SJCRH30 (cell line): ENCODE measurements around the gene CYTH2. TPM values are rescaled to one million over a fixed set of nuclear protein-coding genes. Genes with fewer than 3 reads are reported as not detected.
A peak's percentile ranks its signal among the peaks of the same experiment; 100 is the strongest.

ENCODE experiments used
- DNase-seq, 2 experiments: peaks; one replicate each; pipeline ENCODE4 v3.0.0-alpha.2; 2015 to 2020
- H3K27ac ChIP-seq: fragments of 250-450 bp; sonication (Bioruptor Pico); 2 replicates; pipeline ENCODE4 v1.5.1; 2020; ENCODE audit warnings: mild to moderate bottlenecking, moderate library complexity
- H3K27me3 ChIP-seq: fragments of 250-450 bp; sonication (Bioruptor Pico); 2 replicates; pipeline ENCODE4 v1.5.1; 2020; ENCODE audit warnings: mild to moderate bottlenecking, moderate library complexity
- H3K36me3 ChIP-seq: fragments of 250-450 bp; sonication (Bioruptor Pico); 2 replicates; pipeline ENCODE4 v1.5.1; 2020; ENCODE audit warnings: mild to moderate bottlenecking, moderate library complexity
- H3K4me1 ChIP-seq: fragments of 250-450 bp; sonication (Bioruptor Pico); 2 replicates; pipeline ENCODE4 v1.5.1; 2020; ENCODE audit warnings: mild to moderate bottlenecking, moderate library complexity
- H3K4me3 ChIP-seq: fragments of 250-450 bp; sonication (Bioruptor Pico); 2 replicates; pipeline ENCODE4 v1.5.1; 2020; ENCODE audit warnings: mild to moderate bottlenecking, moderate library complexity
- H3K9me3 ChIP-seq: fragments of 250-450 bp; sonication (Bioruptor Pico); replicated peaks from 2 replicates; pipeline ENCODE4 v1.5.1; 2020; ENCODE audit warnings: mild to moderate bottlenecking, moderate library complexity
- total RNA-seq: library from RNA; depleted of rRNA; stranded (reverse); fragments of >200 nt; shearing (Covaris generic); gene quantifications from 2 replicates; pipeline ENCODE4 v1.2.3, GENCODE V29; 2014

CYTH2 gene
- total RNA-seq, 1 experiment from 2014 or later: 29.0 TPM

GRCh38 chr19:48502350-48503018, 33.3 kb downstream of the CYTH2 start:
- DNase-seq: no peak
- Histone ChIP-seq H3K36me3 (no peaks in the 10 kb centered on the region), H3K4me3 (no peak overlapping the region), H3K4me1 (no peaks in the 10 kb centered on the region), H3K27ac (no peak overlapping the region), H3K9me3 (no peaks in the 10 kb centered on the region), H3K27me3 (peaks cover 26% of the 10 kb centered on the region)

DNA sequence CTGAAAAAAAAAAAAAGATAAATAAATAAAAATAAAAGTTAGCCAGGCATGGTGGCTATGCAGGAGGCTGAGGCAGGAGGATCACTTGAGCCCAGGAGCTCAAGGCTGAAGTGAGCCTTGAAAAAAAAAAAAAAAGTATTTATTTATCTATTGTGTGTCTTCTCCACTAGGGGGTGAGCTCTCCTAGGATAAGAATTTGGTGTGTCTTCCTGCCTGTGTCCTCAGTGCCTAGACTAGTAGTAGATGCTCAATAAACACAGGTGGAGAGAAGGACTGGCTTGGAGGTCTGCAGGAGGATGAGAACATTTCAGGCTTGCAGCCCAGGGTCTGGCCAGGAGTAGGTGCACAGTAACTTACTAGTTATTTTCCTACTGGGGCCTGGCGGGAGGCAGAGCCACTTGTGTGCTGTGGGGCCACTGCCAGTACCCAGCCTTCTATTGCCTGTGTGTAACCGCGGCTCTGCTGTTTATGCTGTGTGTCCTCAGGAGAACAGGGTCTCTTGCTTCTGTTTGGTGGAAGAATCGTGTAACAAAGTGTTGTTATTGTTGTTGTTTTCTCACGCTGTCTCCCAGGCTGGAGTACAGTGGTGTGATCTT, 37.1 kb downstream of the CYTH2 start:
- Histone ChIP-seq H3K4me3 (no peak overlapping the region), H3K36me3 (no peaks in the 10 kb centered on the region), H3K27me3 (no peaks in the 10 kb centered on the region), H3K9me3 (no peaks in the 10 kb centered on the region), H3K27ac (no peak overlapping the region), H3K4me1 (no peaks in the 10 kb centered on the region)
- peak in 1 of 2 experiments; percentile 60 for DNase-seq

- Histone ChIP-seq H3K36me3 (no peaks in the 10 kb centered on the region), H3K4me1 (no peaks in the 10 kb centered on the region), H3K27me3 (no peaks in the 10 kb centered on the region), H3K4me3 (no peak overlapping the region), H3K9me3 (no peaks in the 10 kb centered on the region), H3K27ac (no peak overlapping the region)
- no peak for DNase-seq
Observed at GRCh38 chr19:48507911-48508439, 38.8 kb downstream of the CYTH2 start.

GRCh38 chr19:48508729-48509411, 39.7 kb downstream of the CYTH2 start:
- DNase-seq: no peak
- no peaks in the 10 kb centered on the region for H3K9me3 ChIP-seq
- H3K27ac ChIP-seq: no peak overlapping the region
- H3K4me1 ChIP-seq: no peaks in the 10 kb centered on the region
- H3K36me3 ChIP-seq: no peaks in the 10 kb centered on the region
- H3K27me3 ChIP-seq: no peaks in the 10 kb centered on the region
- H3K4me3 ChIP-seq: no peak overlapping the region

GRCh38 chr19:48509467-48510194, 40.5 kb downstream of the CYTH2 start:
- no peak for DNase-seq
- no peaks in the 10 kb centered on the region for H3K9me3 ChIP-seq
- H3K27me3 ChIP-seq: no peaks in the 10 kb centered on the region

DNA sequence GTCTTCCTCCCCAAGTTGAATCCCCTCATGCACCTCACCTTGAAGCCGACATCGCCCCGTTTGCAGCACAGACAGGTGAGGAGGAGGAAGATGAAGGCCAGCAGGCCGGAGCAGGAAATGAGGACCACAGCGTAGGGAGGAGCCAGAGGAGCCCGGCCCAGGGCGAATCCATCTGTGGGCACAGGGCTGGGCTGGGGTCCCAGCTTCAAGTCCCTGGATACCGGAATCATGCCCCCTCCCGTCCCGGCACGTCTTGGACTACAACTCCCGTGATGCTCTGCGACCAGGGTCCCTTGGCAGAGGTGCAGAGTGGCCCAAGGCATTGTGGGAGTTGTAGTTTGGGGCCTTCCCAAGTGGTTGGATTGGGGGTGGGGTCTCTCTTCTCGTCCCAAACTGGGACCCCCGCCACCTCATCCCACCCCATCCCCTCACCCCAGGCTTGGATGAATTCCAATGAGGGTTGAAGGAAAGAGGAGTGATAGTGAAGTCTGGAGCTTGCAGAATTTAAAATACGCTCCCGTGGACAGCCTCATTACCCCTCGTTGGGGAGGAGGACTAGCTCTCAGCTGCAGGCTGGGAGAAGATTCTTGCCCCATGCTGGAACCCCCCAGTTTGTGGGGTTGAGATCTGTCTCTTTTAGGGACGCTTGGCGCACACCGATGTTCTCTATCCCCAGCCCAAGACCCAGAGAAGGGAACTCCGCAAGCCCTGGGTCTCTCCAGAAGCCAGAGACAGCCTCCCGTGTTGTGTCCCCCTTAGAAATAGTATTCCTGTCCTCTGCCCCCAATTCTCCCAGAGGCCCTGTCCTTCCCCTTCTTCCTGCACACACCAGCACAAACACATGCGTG, 41.5 kb downstream of the CYTH2 start:
- Histone ChIP-seq H3K4me1 (no peaks in the 10 kb centered on the region), H3K4me3 (no peak overlapping the region), H3K27ac (no peak overlapping the region), H3K9me3 (no peaks in the 10 kb centered on the region), H3K27me3 (no peaks in the 10 kb centered on the region), H3K36me3 (no peaks in the 10 kb centered on the region)
- peak; percentile 49 to 67 for DNase-seq

More at GRCh38 chr19:48509467-48510194, 40.5 kb downstream of the CYTH2 start:
- Histone ChIP-seq H3K27ac (no peak overlapping the region), H3K36me3 (no peaks in the 10 kb centered on the region), H3K4me1 (no peaks in the 10 kb centered on the region), H3K4me3 (no peak overlapping the region)

DNA sequence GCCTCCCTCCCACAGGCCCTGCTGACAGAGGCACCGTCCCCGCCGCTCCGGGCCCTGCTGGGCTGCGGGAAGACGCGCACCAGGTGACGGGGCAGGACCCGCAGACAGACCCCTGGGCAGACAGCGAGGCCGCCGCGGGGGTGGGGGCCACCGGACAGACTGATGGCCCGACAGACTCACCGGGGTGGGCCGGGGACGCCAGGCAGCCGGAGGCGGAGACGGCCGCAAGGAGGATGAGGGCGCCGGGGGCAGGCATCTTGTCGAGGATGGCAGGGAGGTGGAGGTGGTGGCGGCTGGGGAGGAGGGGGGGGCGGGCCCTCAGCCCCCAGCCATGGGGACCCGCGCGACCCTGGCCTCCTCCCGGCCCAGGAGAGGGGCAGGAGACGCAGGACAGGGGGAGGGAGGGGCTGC, 42.2 kb downstream of the CYTH2 start:
- Histone ChIP-seq H3K27ac (no peak overlapping the region), H3K9me3 (no peaks in the 10 kb centered on the region), H3K27me3 (no peaks in the 10 kb centered on the region), H3K4me3 (no peak overlapping the region), H3K36me3 (no peaks in the 10 kb centered on the region), H3K4me1 (no peaks in the 10 kb centered on the region)
- no peak for DNase-seq

- Histone ChIP-seq H3K4me1 (no peaks in the 10 kb centered on the region), H3K9me3 (no peaks in the 10 kb centered on the region), H3K36me3 (no peaks in the 10 kb centered on the region), H3K27ac (no peak within 1 kb of the TSS), H3K27me3 (no peaks in the 10 kb centered on the region), H3K4me3 (no peak within 1 kb of the TSS)
- DNase-seq: peak; percentile 51 to 59
Observed at GRCh38 chr19:48511800-48512503, 42.8 kb downstream of the CYTH2 start, which contains the start of gene LMTK3. TSS of gene LMTK3 (minus strand) at chr19:48511835. CDS start at chr19:48511576, 259 bp downstream.

DNA sequence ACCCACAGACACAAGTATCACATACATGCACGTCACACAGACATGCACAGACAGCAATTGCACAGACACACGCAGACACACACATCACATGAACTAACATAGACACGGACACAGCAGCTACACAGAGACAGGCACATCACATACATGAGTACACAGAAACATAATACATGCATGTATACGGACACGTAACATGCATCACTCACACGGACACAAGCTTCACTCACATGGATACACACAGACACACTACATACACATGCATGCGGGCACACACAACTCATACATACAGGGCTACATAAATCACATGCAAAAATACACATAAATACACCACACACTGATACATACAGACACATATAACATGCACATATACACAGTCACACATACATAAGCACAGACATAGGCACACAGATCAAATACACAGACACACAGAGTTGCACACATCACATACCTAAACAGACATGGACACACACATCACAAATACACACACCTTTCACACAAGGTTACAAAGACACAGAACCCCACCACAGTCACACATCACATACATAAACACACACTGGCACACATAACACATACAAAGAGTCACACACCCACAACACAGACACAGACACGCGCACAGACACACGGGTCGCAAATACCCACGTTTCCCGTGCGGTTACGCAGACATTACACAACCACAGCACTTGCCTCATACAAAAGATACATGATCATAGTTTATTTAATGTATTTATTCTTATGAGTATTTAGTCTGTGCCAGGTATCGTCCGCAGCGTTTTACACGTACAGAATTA, 43.5 kb downstream of the CYTH2 start:
- Histone ChIP-seq H3K36me3 (no peaks in the 10 kb centered on the region), H3K27me3 (no peaks in the 10 kb centered on the region), H3K27ac (no peak overlapping the region), H3K4me3 (no peak overlapping the region), H3K4me1 (no peaks in the 10 kb centered on the region), H3K9me3 (no peaks in the 10 kb centered on the region)
- no peak for DNase-seq

GRCh38 chr19:48513289-48514122, 44.3 kb downstream of the CYTH2 start:
- DNase-seq: peak; percentile 36 to 56
- no peaks in the 10 kb centered on the region for H3K27me3 ChIP-seq
- H3K9me3 ChIP-seq: no peaks in the 10 kb centered on the region
- H3K4me3 ChIP-seq: peak overlapping the region; percentile 41
- H3K4me1 ChIP-seq: no peaks in the 10 kb centered on the region
- H3K27ac ChIP-seq: no peak overlapping the region
- no peaks in the 10 kb centered on the region for H3K36me3 ChIP-seq

DNA sequence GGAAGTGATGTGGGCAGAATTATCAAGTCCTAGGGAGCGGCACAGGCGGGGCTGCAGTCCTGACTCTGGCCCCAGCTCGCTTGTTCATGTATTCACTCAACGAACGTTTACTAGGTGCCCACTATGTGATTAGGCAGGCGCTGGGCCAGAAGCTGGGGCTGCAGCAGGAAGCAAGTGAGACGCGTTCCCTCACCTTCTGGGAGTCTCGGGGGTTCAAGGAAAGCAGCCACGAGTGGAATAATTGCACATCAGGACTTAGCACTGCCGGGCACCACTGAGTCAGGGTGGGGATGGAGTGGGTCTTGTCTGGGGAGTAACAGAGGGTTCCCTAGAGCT, 44.9 kb downstream of the CYTH2 start:
- no peak overlapping the region for H3K4me3 ChIP-seq
- H3K27ac ChIP-seq: no peak overlapping the region
- no peaks in the 10 kb centered on the region for H3K4me1 ChIP-seq
- no peaks in the 10 kb centered on the region for H3K9me3 ChIP-seq
- H3K27me3 ChIP-seq: no peaks in the 10 kb centered on the region
- no peak for DNase-seq
- no peaks in the 10 kb centered on the region for H3K36me3 ChIP-seq

- Histone ChIP-seq H3K9me3 (no peaks in the 10 kb centered on the region), H3K36me3 (no peaks in the 10 kb centered on the region), H3K4me1 (no peaks in the 10 kb centered on the region), H3K4me3 (no peak overlapping the region), H3K27ac (no peak overlapping the region), H3K27me3 (no peaks in the 10 kb centered on the region)
- DNase-seq: no peak
Observed at GRCh38 chr19:48516536-48516935, 47.4 kb downstream of the CYTH2 start.
